HepG2 (cell line): ENCODE measurements around the gene LRBA. TPM values are rescaled to one million over a fixed set of nuclear protein-coding genes. Genes with fewer than 3 reads are reported as not detected.

ENCODE experiments used
- ATAC-seq: fragments of 200-7000 bp; cut with Tn5 transposase; 3 replicates; pipeline ENCODE4 v1.9.1; 2020; ENCODE audit warnings: mild to moderate bottlenecking, moderate library complexity
- BruUV-seq: library from RNA; stranded (reverse); fragments of 400-500 nt; replicated peaks from 2 replicates; lab custom pipeline; 2021; lab: Mats Ljungman, UMichigan
- CTCF ChIA-PET: fragments of 300-600 bp; formaldehyde crosslinking; extraction: SDS; loops from one replicate; lab custom pipeline; 2021; ENCODE audit warnings: low total read pairs, inconsistent platforms, low intra/inter-chr PET ratio; lab: Yijun Ruan, JAX
- POLR2A ChIA-PET: fragments of 350-600 bp; sonication (Branson Sonifier 250); formaldehyde crosslinking; loops from one replicate; lab custom pipeline; 2020; ENCODE audit warnings: antibody characterized with exemption, inconsistent platforms; lab: Yijun Ruan, JAX
- DNase-seq: peaks from one replicate; pipeline ENCODE4 v3.0.0-alpha.2; 2015; ENCODE audit warnings: low spot score
- FAIRE-seq: peaks from 3 replicates; lab custom pipeline; 2011; peaks lifted over from hg19 to GRCh38; lab: Jason Lieb, UNC
- H2AFZ ChIP-seq: one replicate; pipeline ENCODE4 v1.6.1; 2011; ENCODE audit warnings: low read length, inconsistent platforms
- H3K27ac ChIP-seq: fragments of 300-600 bp; 3 replicates; pipeline ENCODE4 v1.8.0; 2011; ENCODE audit warnings: mixed run types, mild to moderate bottlenecking, mixed read lengths, low read length, inconsistent platforms; ENCODE audit not compliant: insufficient read depth; ENCODE audit errors: extremely low read length
- H3K27me3 ChIP-seq, 2 experiments: fragments of 200-600 bp in 1 of 2; 2 replicates in 1 of 2; 3 replicates in 1 of 2; pipeline versions ENCODE4 v1.6.0 to v1.8.0; 2011; ENCODE audit warnings: low read length in 2 of 2, mild to moderate bottlenecking in 2 of 2, moderate library complexity in 2 of 2, inconsistent platforms in 1 of 2; ENCODE audit not compliant: insufficient read depth in 2 of 2, control insufficient read depth in 1 of 2
- H3K36me3 ChIP-seq, 2 experiments: fragments of 200-600 bp in 1 of 2; replicated peaks in 1 of 2; 2 replicates in 1 of 2; 3 replicates in 1 of 2; pipeline versions ENCODE4 v1.5.1 to v1.8.0; 2011; ENCODE audit warnings: low read length in 2 of 2, inconsistent platforms in 1 of 2; ENCODE audit not compliant: insufficient read depth in 2 of 2, control insufficient read depth in 1 of 2
- H3K4me1 ChIP-seq: 2 replicates; pipeline ENCODE4 v1.5.1; 2012; ENCODE audit warnings: low read length, inconsistent platforms; ENCODE audit not compliant: insufficient read depth
- H3K4me2 ChIP-seq: 2 replicates; pipeline ENCODE4 v1.6.0; 2011; ENCODE audit warnings: low read depth, low read length, inconsistent platforms
- H3K4me3 ChIP-seq, 3 experiments: fragments of 200-600 bp in 1 of 3; sonication (generic), shearing (Covaris generic) in 1 of 3; replicated peaks in 1 of 3; 2 replicates each; pipeline ENCODE4 v1.5.1; 2011 to 2016; ENCODE audit warnings: low read length in 3 of 3, inconsistent platforms in 2 of 3, low read depth in 2 of 3, mild to moderate bottlenecking in 2 of 3, control low read depth in 1 of 3, mixed read lengths in 1 of 3; ENCODE audit not compliant: insufficient read depth in 1 of 3
- H3K79me2 ChIP-seq: one replicate; pipeline ENCODE4 v1.6.1; 2011; ENCODE audit warnings: low read length, inconsistent platforms; ENCODE audit not compliant: insufficient read depth
- H3K9ac ChIP-seq: 2 replicates; pipeline ENCODE4 v1.6.0; 2011; ENCODE audit warnings: mild to moderate bottlenecking, low read depth, low read length, inconsistent platforms; ENCODE audit not compliant: insufficient read depth
- H3K9me3 ChIP-seq: 2 replicates; pipeline ENCODE4 v1.5.1; 2012; ENCODE audit warnings: mild to moderate bottlenecking, low read length
- H4K20me1 ChIP-seq: 2 replicates; pipeline ENCODE4 v1.6.0; 2011; ENCODE audit warnings: inconsistent platforms, mild to moderate bottlenecking, low read length, moderate library complexity; ENCODE audit not compliant: insufficient read depth
- CENPT ChIP-seq: sonication (generic); formaldehyde crosslinking; IDR thresholded peaks from 2 replicates; pipeline ENCODE4 v1.8.0; 2022; ENCODE audit warnings: low read depth, mild to moderate bottlenecking, moderate library complexity, missing genetic modification reagents
- GRHL1 ChIP-seq: sonication (generic); formaldehyde crosslinking; conservative IDR thresholded peaks from 2 replicates; pipeline ENCODE4 v1.8.0; 2022; ENCODE audit warnings: missing genetic modification reagents
- MIER3 ChIP-seq: IDR thresholded peaks from 2 replicates; pipeline ENCODE4 v1.6.1; 2016; ENCODE audit warnings: missing compliant biosample characterization, borderline replicate concordance
- SP5 ChIP-seq: IDR thresholded peaks from 2 replicates; pipeline ENCODE4 v1.6.1; 2016; ENCODE audit warnings: low read depth, borderline replicate concordance
- TIGD3 ChIP-seq: sonication (generic); formaldehyde crosslinking; IDR thresholded peaks from 2 replicates; pipeline ENCODE4 v1.5.1; 2020; ENCODE audit warnings: mild to moderate bottlenecking, missing genetic modification reagents, borderline replicate concordance
- ZBTB40 ChIP-seq, 2 experiments: fragments of 450-650 bp in 1 of 2; sonication (generic) in 1 of 2; formaldehyde crosslinking in 1 of 2; IDR thresholded peaks; 2 replicates each; pipeline versions ENCODE4 v1.6.1 to v1.8.0; 2016 to 2022; ENCODE audit warnings: antibody characterized with exemption in 1 of 2, mild to moderate bottlenecking in 1 of 2, missing genetic modification reagents in 1 of 2
- ZNF280B ChIP-seq: sonication (generic); formaldehyde crosslinking; IDR thresholded peaks from 2 replicates; pipeline ENCODE4 v1.5.0; 2020; ENCODE audit warnings: missing genetic modification reagents, mild to moderate bottlenecking, borderline replicate concordance
- WGBS: methylation state at CpG from one replicate; pipeline ENCODE4 v1.1.6; 2017; ENCODE audit warnings: low lambda C conversion rate; 5-methylcytosine and 5-hydroxymethylcytosine counted together
- in situ Hi-C: cut with HindIII; loops from 2 replicates; pipeline ENCODE4 v1.10.0; 2017; ENCODE audit warnings: low pct_unique_long_range_greater_than_20kb; ENCODE audit not compliant: extremely low pct_ligation_motif_present
- intact Hi-C: fragments of 100-400 bp; cut with micrococcal nuclease; formaldehyde crosslinking; loops from one replicate; pipeline ENCODE4 v1.10.0; 2022; ENCODE audit not compliant: unreplicated experiment
- polyA plus RNA-seq, 8 experiments: library from polyadenylated mRNA; depleted of rRNA in 3 of 8; stranded (reverse) in 7 of 8; unstranded in 1 of 8; fragments of >200 nt; fragmentation: Illumina TruSeq in 4 of 8; extraction: Trizol in 4 of 8; gene quantifications; 2 replicates each; pipeline versions ENCODE4 v1.2.1 to v1.2.3, GENCODE V29; 2011 to 2016; ENCODE audit warnings: low read depth in 4 of 8, missing spikeins in 1 of 8, mixed read lengths in 1 of 8; ENCODE audit not compliant: insufficient read depth in 1 of 8
- total RNA-seq, 5 experiments: library from RNA; depleted of rRNA; stranded (reverse); fragments of >200 nt; fragmentation: Illumina TruSeq; extraction: Trizol; gene quantifications; 2 replicates each; pipeline ENCODE4 v1.2.3, GENCODE V29; 2016; ENCODE audit warnings: low read depth in 1 of 5

The LRBA gene
- total and polyA plus RNA-seq, 2 of the 13 experiments (the other 11 are each of a cell fraction or from before 2014, with no cell fraction given): 21.0 to 37.2 TPM

GRCh38 chr4:150280081-150280895 is 734.8 kb downstream of the LRBA start:
- Histone ChIP-seq H3K27ac (no peak overlapping the region), H3K36me3 (peaks cover 1 to 5% of the 10 kb centered on the region in 2 experiments; a peak in 2 of 5 replicates), H4K20me1 (no peaks in the 10 kb centered on the region), H3K4me1 (no peaks in the 10 kb centered on the region), H2AFZ (no peak overlapping the region), H3K79me2 (no peaks in the 10 kb centered on the region), H3K27me3 (no peaks in the 10 kb centered on the region), H3K4me3 (no peak overlapping the region), H3K9me3 (no peaks in the 10 kb centered on the region), H3K9ac (no peak overlapping the region), H3K4me2 (no peak overlapping the region)
- ATAC-seq (no peak), DNase-seq (no peak), FAIRE-seq (no peak)
- in situ Hi-C loops (no loop called here), intact Hi-C loops (no loop called here)
- no TSS peak for BruUV-seq
- ChIA-PET CTCF (no interaction called here), POLR2A (no interaction called here)
- WGBS: 94% methylated on average over 9 of the region's 9 CpGs
- TF ChIP-seq ZNF280B (CRISPR knock-in tag) (no peak), TIGD3 (CRISPR knock-in tag) (no peak), CENPT (CRISPR knock-in tag) (no peak), ZBTB40 (IDR thresholded peaks at IDR 0.05) (no peak), ZBTB40 (CRISPR knock-in tag; IDR thresholded peaks at IDR 0.05) (no peak), MIER3 (CRISPR knock-in tag) (no peak), SP5 (CRISPR knock-in tag) (no peak), GRHL1 (CRISPR knock-in tag) (no peak)
